CD4-positive, alpha-beta T cell (primary cell): ENCODE results near the gene COL20A1. TPM values are rescaled to one million over a fixed set of nuclear protein-coding genes. Genes with fewer than 3 reads are reported as not detected.

Experiments
- ATAC-seq: fragments of 200-7000 bp; cut with Tn5 transposase; one replicate; pipeline ENCODE4 v1.10.0; 2022; ENCODE audit warnings: mild to moderate bottlenecking; ENCODE audit not compliant: poor library complexity
- CTCF ChIA-PET: fragments of 350-600 bp; sonication (Branson Sonifier 250); formaldehyde crosslinking; loops from one replicate; lab custom pipeline; 2021; ENCODE audit warnings: antibody characterized with exemption, inconsistent platforms; lab: Charles Lee
- POLR2A ChIA-PET: fragments of 350-600 bp; sonication (Branson Sonifier 250); formaldehyde crosslinking; loops from one replicate; lab custom pipeline; 2021; ENCODE audit warnings: antibody characterized with exemption, inconsistent platforms; lab: Charles Lee
- DNase-seq, 14 experiments: peaks; one replicate each; pipeline ENCODE4 v3.0.0-alpha.2; 2013 to 2020; ENCODE audit warnings: mixed read lengths in 2 of 14
- H3K27ac ChIP-seq, 2 donors: one replicate each; pipeline versions ENCODE4 v1.5.1 to v1.7.0; 2013; ENCODE audit warnings: low read length in 2 of 2, low read depth in 1 of 2, mild to moderate bottlenecking in 1 of 2
- H3K27me3 ChIP-seq, 2 experiments: 1 replicate in 1 of 2; 2 replicates in 1 of 2; pipeline versions ENCODE4 v1.6.1 to v1.7.0; 2013; ENCODE audit warnings: low read length in 2 of 2, control low read depth in 1 of 2, mild to moderate bottlenecking in 1 of 2, moderate library complexity in 1 of 2; ENCODE audit not compliant: insufficient read depth in 2 of 2, control insufficient read depth in 1 of 2
- H3K36me3 ChIP-seq: one replicate; pipeline ENCODE4 v1.6.1; 2013; ENCODE audit warnings: low read length, control low read depth; ENCODE audit not compliant: insufficient read depth
- H3K4me1 ChIP-seq: one replicate; pipeline ENCODE4 v1.6.1; 2013; ENCODE audit warnings: low read length, control low read depth; ENCODE audit not compliant: insufficient read depth
- H3K4me3 ChIP-seq: one replicate; pipeline ENCODE4 v1.5.1; 2013; ENCODE audit warnings: mild to moderate bottlenecking, low read length, moderate library complexity
- H3K9me3 ChIP-seq, 2 experiments: 1 replicate in 1 of 2; 2 replicates in 1 of 2; pipeline versions ENCODE4 v1.6.1 to v1.7.0; 2013; ENCODE audit warnings: low read length in 2 of 2, mild to moderate bottlenecking in 2 of 2, control low read depth in 1 of 2, moderate library complexity in 1 of 2; ENCODE audit not compliant: control insufficient read depth in 1 of 2, insufficient read depth in 1 of 2
- H3K27ac Mint-ChIP-seq: one replicate; pipeline ENCODE4 v1.8.0; 2020; ENCODE audit warnings: mixed read lengths
- H3K27me3 Mint-ChIP-seq: one replicate; pipeline ENCODE4 v1.8.0; 2021; ENCODE audit warnings: mixed read lengths
- H3K36me3 Mint-ChIP-seq: one replicate; pipeline ENCODE4 v1.8.0; 2021; ENCODE audit warnings: low read depth, mixed read lengths
- H3K4me1 Mint-ChIP-seq: one replicate; pipeline ENCODE4 v1.8.0; 2021; ENCODE audit warnings: low read depth, mixed read lengths
- H3K4me3 Mint-ChIP-seq: one replicate; pipeline ENCODE4 v1.8.0; 2020; ENCODE audit warnings: mild to moderate bottlenecking, mixed read lengths
- H3K9me3 Mint-ChIP-seq: one replicate; pipeline ENCODE4 v1.8.0; 2020; ENCODE audit warnings: mixed read lengths
- intact Hi-C, 2 experiments: fragments of 100-400 bp; cut with DNase I in 1 of 2; cut with micrococcal nuclease in 1 of 2; formaldehyde crosslinking; loops; one replicate each; pipeline versions ENCODE4 v1.15.1 to v1.9.0; 2023 to 2025; cut with DNase I, micrococcal nuclease
- total RNA-seq, 174 experiments: library from RNA in 2 of 174; stranded (reverse) in 2 of 174; gene quantifications; one replicate each; pipeline ENCODE4 v1.2.3 and lab custom pipeline; 2021 to 2026
- TF ChIP-seq, protein P1 (sequence below): fragments of 200-600 bp; IDR thresholded peaks from one replicate; pipeline ENCODE4 v1.8.0; 2022; ENCODE audit warnings: antibody characterized with exemption, mild to moderate bottlenecking

The COL20A1 gene
- total RNA-seq, 2 experiments from 2014 or later, result 0.03 TPM; not detected in 1

DNA sequence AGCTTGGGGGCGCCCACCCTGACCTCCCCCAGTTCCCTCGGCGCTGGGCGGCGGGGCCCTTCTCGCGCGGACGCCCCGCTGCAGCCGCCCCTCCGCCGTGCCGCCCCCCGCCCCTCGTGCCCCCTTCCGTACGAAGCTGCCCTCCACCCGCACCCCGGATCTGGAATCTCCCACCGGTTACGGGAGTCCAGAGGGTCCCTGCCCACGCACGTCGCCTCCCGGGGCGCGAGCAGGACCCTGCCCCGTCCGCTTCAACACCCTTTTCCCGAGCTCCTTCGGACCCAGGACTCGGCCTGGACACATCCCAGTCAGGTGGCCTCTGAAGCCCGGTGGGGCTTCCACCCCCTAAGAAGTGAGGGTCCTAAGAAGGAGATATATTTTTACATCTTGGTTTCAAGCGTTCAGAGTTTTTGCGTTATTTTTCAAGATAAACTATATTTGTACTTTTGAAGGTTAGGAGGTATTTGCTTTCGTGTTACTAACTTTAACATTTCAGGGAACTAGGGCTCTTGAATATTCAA is 19.9 kb upstream of the COL20A1 start:
- TF ChIP-seq, protein P1, sequence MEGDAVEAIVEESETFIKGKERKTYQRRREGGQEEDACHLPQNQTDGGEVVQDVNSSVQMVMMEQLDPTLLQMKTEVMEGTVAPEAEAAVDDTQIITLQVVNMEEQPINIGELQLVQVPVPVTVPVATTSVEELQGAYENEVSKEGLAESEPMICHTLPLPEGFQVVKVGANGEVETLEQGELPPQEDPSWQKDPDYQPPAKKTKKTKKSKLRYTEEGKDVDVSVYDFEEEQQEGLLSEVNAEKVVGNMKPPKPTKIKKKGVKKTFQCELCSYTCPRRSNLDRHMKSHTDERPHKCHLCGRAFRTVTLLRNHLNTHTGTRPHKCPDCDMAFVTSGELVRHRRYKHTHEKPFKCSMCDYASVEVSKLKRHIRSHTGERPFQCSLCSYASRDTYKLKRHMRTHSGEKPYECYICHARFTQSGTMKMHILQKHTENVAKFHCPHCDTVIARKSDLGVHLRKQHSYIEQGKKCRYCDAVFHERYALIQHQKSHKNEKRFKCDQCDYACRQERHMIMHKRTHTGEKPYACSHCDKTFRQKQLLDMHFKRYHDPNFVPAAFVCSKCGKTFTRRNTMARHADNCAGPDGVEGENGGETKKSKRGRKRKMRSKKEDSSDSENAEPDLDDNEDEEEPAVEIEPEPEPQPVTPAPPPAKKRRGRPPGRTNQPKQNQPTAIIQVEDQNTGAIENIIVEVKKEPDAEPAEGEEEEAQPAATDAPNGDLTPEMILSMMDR, result no peak
- Histone ChIP-seq H3K4me3 (peak overlapping the region; percentile 80), H3K27ac (no peak overlapping the region), H3K27me3 (no peaks in the 10 kb centered on the region), H3K36me3 (peaks cover 28% of the 10 kb centered on the region), H3K9me3 (no peaks in the 10 kb centered on the region), H3K4me1 (peaks cover 26% of the 10 kb centered on the region)
- ChIA-PET CTCF (interaction anchor here (0.9 kb wide), 1 partner anchor 57 kb away, joined by 3 read pairs; the partner anchor contains the start of gene YTHDF1), POLR2A (interaction anchor here (0.6 to 2.6 kb wide), 8 partner anchors 11 to 865 kb away, joined by 3 to 10 read pairs (median 4); partner anchors contain the start of gene BIRC7)
- H3K4me1 Mint-ChIP-seq, result peaks cover 31% of the 10 kb centered on the region
- H3K27ac Mint-ChIP-seq, result peak overlapping the region; percentile 82
- no peaks in the 10 kb centered on the region for H3K27me3 Mint-ChIP-seq
- intact Hi-C loops, result loop anchor here in 1 of 2 experiments (5.0 kb wide), 3 partner anchors 336 to 866 kb away; partner anchors contain the start of genes CABLES2, GID8 and SLCO4A1
- no peaks in the 10 kb centered on the region for H3K9me3 Mint-ChIP-seq
- peaks cover 20% of the 10 kb centered on the region for H3K36me3 Mint-ChIP-seq
- ATAC-seq (no peak), DNase-seq (no peak)
- peak overlapping the region; percentile 90 for H3K4me3 Mint-ChIP-seq

DNA sequence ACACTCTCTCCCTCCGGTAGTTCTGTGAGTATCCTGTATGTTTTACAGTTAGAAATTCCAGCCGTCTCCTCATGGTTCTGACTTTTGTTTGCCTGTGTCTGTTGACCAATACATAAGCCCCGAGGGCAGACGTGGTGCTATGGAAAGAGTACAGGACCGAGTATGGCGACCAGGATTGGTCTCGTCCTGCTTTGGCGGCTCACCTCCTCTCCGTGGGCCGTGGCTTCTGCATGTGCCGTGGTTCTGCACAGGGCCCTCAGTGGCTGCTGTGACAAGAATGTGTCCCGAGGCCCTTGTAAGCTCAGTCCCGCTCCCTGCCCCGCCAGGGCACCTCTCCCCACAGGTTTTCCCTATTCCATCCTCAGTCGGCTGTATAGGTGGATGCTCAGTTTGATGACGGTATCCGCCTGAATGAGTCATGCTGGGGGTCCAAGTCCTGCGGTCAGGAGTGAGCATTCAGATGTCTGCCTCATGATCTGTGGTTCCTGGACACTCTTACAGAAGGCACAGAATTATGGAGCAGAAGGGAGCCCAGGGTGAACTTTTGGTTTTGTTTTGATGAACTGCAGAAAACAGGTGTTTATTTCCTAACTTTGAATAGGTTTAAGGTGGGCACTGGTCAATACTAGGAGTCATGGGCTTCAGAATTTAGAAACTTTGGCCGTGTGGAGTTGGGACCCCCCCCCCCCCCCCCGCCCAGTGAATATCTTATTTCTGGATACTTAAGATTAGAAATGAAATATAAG is 19.2 kb upstream of the COL20A1 start:
- CTCF ChIA-PET, result interaction anchor here (0.9 kb wide), 1 partner anchor 57 kb away, joined by 3 read pairs; the partner anchor contains the start of gene YTHDF1

More for the DNA sequence above, 19.2 kb upstream of the COL20A1 start:
- H3K36me3 Mint-ChIP-seq, result peaks cover 27% of the 10 kb centered on the region
- peaks cover 31% of the 10 kb centered on the region for H3K4me1 Mint-ChIP-seq
- H3K9me3 Mint-ChIP-seq, result no peaks in the 10 kb centered on the region
- H3K4me3 Mint-ChIP-seq, result peak overlapping the region; percentile 90
- H3K27me3 ChIP-seq, result no peaks in the 10 kb centered on the region
- H3K4me1 ChIP-seq, result peaks cover 26% of the 10 kb centered on the region
- H3K27ac Mint-ChIP-seq, result peak overlapping the region; percentile 82
- intact Hi-C loops, result loop anchor here in 1 of 2 experiments (5.0 kb wide), 3 partner anchors 337 to 867 kb away; partner anchors contain the start of genes CABLES2, GID8 and SLCO4A1
- peak overlapping the region; percentile 80 for H3K4me3 ChIP-seq
- H3K27me3 Mint-ChIP-seq, result no peaks in the 10 kb centered on the region
- TF ChIP-seq, protein P1, result no peak
- POLR2A ChIA-PET, result interaction anchor here (1.4 to 1.5 kb wide), 2 partner anchors 59 to 172 kb away, joined by 8 to 9 read pairs; no protein-coding TSS in a partner anchor
- peaks cover 35% of the 10 kb centered on the region for H3K36me3 ChIP-seq
- H3K9me3 ChIP-seq, result no peaks in the 10 kb centered on the region
- H3K27ac ChIP-seq, result no peak overlapping the region
- DNase-seq, result no peak
- no peak for ATAC-seq
